Measurements from ENCODE around the gene CYB5A.

GRCh38 chr18:74290021-74290420 lies 1.7 kb downstream of the CYB5A start:
- no peak for TF ChIP-seq CTCF (IDR thresholded peaks at IDR 0.05)
- no peak for TF ChIP-seq POLR2A (IDR thresholded peaks at IDR 0.05)

Data from gastroesophageal sphincter (tissue), 3 donors.